Left renal pelvis (tissue), 4 donors: ENCODE data around the gene ZFPM1. TPM values are rescaled to one million over a fixed set of nuclear protein-coding genes. Genes with fewer than 3 reads are reported as not detected.
"Not testable (repeated sequence)": the region's sequence is repeated elsewhere in the genome, so short reads cannot be mapped to it uniquely, and the experiment has no call there.

Source experiments
- DNase-seq, 4 donors: peaks; one replicate each; pipeline ENCODE4 v3.0.0-alpha.2; 2013; ENCODE audit warnings: low read depth in 4 of 4, low spot score in 3 of 4
- polyA plus RNA-seq, 4 donors: library from polyadenylated mRNA; unstranded; fragments of 120-200 nt; gene quantifications; one replicate each; pipeline ENCODE4 v1.2.1, GENCODE V29; 2013; ENCODE audit not compliant: insufficient read length in 4 of 4

ZFPM1 gene
- polyA plus RNA-seq, 4 donors, result 2.2 to 5.3 (median 2.7) TPM

GRCh38 chr16:88464447-88465318 is 11.6 kb downstream of the ZFPM1 start:
- DNase-seq, result no peak

DNA sequence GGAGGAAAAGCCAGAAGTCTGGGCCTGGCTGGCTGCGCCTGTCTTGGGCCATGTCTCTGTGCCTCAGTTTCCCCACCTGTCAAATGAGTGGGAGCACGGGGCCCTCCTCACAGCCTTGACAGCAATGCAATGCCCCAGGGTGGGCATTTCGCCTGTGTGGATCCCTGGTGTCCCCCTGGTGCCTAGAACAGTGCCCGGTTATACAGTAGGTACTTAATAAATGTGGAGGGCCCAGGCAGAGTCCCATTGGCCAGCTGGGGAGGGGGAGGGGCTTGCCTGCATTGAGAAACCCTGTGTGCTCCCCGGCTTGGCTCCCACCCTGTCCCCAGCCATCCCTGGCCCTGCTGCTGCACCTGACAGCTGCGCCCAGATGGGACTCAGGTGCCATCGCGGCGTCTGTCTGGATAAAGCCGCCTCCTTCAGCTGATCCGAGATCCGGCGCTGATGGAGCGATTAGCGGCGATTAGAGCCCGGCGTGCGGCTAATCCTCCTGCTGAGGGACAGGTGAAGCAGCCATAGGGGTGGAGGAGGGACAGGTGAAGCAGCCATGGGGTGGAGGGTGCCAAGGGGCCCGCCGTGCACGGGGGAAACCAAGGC is 12.4 kb downstream of the ZFPM1 start:
- no peak for DNase-seq

DNA sequence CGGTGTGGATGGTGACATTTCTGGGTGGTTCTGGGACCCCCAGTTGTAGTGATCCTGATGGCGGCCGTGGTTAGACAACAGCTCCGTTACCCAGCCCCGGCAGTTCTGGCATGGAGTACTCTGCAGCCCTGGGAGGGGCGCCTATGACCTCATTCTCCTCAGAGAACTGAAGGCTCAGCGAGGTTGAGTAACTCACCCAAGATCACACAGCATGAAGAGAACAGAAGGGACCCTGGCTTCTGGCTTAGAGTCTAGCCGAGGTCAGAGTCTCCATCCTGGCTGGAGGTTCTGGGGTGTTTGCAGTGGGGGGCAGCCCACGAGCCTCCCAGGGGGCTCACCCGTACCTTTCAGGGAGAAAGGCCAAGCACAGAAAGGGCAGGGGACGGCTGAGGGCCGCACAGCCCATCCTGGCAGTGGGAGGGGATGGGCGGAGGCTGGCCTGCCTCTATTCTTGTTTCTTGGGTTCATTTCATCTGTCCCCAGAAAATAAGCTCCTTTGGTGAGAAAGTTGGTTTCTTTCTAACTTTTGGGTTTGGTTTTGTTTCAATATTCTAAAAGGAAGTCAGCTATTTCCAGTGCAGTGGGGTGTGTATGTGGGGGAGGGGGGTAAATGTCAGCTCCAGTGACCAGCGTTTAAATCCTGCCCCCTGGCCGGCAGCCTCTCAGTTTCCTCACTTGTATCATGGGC is 13.2 kb downstream of the ZFPM1 start:
- no peak for DNase-seq

GRCh38 chr16:88466949-88467348 is 13.9 kb downstream of the ZFPM1 start:
- DNase-seq, result no peak

GRCh38 chr16:88467541-88467944 is 14.5 kb downstream of the ZFPM1 start:
- no peak for DNase-seq

- DNase-seq, result no peak
These were observed 15.4 kb downstream of the ZFPM1 start for GRCh38 chr16:88468275-88469129.

GRCh38 chr16:88469615-88470395 is 16.7 kb downstream of the ZFPM1 start:
- DNase-seq, result no peak

DNA sequence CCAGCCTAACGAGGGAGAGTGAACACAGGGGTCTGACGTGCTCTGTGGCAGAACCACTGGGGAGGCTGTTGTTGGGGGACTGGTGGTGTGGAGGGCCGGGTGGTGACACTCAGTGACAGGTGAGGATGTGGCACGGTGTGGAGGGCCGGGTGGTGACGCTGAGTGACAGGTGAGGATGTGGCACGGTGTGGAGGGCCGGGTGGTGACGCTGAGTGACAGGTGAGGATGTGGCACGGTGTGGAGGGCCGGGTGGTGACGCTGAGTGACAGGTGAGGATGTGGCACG is 17.3 kb downstream of the ZFPM1 start:
- DNase-seq, result not testable (repeated sequence)

DNA sequence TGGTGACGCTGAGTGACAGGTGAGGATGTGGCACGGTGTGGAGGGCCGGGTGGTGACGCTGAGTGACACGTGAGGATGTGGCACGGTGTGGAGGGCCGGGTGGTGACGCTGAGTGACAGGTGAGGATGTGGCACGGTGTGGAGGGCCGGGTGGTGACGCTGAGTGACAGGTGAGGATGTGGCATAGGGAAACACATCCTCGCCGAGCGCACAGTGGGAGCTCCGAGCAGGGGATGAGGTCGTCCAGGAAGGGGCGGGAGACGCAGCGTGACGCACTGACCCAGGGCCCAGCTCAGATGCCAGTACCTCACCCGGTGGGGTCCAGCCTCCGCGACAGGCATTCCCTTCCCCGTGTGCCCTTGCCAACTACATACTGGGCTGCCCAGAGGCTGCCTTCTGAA is 17.6 kb downstream of the ZFPM1 start:
- not testable (repeated sequence) for DNase-seq

- no peak for DNase-seq
These were observed 18.0 kb downstream of the ZFPM1 start for GRCh38 chr16:88471115-88471514.

- no peak for DNase-seq
These were observed 18.5 kb downstream of the ZFPM1 start for GRCh38 chr16:88471575-88471974.

- DNase-seq, result no peak
These were observed 19.0 kb downstream of the ZFPM1 start for GRCh38 chr16:88472069-88472468.

- DNase-seq, result no peak
These were observed 19.6 kb downstream of the ZFPM1 start for GRCh38 chr16:88472637-88473205.

- no peak for DNase-seq
These were observed 20.8 kb downstream of the ZFPM1 start for GRCh38 chr16:88473666-88474534.

DNA sequence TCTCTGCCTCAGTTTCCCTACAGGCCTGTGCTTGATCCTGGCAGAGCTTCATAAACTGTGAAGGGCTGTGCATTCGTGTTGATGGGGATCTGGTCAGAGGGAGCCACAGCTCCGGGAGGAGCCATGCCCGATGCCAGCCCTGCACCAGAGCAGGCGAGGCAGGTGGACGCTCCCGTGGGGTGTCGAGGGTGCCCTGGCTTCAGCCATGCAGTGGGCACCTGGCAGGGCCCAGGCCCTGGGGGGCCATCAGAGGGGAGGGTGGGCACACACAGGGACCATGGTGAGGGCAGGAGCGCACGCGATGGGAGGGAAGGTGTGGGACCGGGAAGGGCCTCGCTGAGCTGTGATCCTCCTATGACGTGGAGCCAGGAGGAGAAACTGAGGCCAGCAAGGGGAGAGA is 22.0 kb downstream of the ZFPM1 start:
- no peak for DNase-seq

GRCh38 chr16:88476203-88476602 is 23.1 kb downstream of the ZFPM1 start:
- DNase-seq, result no peak

- DNase-seq, result no peak
These were observed 23.8 kb downstream of the ZFPM1 start for GRCh38 chr16:88476817-88477397.
